HG02973 (cell line): ENCODE data around the gene PKMYT1.

Experiments
- ATAC-seq: cut with Tn5 transposase; IDR thresholded peaks from one replicate; pipeline ENCODE4 v1.9.1; 2021; ENCODE audit warnings: moderate library complexity; ENCODE audit not compliant: unreplicated experiment

Gene PKMYT1

DNA sequence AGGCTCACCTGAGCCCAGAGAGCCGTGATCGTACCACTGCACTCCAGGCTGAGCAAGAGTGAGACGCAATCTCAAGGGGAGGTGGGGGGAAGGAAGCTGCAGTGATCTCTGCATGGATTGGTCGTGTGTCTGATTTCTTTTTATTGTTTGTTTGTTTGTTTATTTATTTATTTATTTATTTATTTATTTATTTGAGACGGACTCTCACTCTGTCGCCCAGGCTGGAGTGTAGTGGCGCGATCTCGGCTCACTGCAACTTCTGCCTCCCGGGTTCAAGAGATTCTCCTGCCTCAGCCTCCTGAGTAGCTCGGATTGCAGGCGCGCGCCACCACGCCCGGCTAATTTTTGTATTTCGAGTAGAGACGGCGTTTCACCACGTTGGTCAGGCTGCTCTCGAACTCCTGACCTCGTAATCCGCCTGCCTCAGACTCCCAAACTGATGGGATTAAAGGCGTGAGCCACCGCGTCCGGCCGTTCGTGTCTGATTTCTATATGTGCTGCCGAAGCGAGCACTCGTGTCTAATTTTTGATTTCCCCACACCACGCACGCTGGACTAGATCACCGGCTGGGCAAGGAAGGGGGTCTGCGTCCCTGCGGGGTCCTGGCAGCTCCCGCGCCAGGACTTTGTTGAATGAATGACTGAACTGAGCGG is 39.5 kb upstream of the PKMYT1 start:
- no peak for ATAC-seq

DNA sequence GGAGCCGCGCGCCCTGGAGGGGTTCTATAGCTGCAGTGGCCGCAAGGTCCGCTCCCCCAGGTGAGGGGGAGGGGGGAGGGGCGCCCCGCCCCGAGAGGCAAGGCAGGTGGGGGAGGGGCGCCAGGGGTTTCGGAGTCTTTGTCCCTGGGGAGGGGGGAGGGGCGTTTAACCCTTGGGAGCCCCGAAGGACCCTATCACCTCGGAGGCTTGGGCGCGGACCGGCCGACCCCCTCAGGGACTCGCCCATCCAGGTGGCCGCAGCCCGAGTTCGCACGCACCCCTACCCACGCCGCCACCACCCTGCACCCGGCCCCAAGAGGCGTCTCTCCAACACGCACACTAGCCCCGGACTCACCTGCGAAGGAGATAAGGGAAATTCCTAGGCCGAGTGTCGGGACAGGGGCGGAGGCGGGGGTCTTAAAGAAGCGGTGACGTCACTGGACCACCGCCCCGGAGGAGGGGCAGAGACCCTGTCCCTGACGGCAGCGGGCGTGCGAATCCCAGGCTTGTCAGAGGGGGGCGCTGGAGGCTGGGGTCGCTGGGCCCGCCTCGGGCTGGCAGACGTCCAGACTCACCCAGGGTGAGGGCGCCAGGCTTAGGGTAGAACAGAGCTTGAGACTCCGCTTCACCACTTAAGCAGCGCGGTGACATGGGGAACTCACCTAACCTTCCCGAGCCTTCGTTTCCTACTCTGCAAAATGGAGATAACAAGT is 37.7 kb upstream of the PKMYT1 start, which contains the start of gene CLDN6:
Gene CLDN6 (minus strand): TSS at position 390 of the 713 bp plus-strand sequence. CDS start 2,162 bp downstream, outside the sequence.
- no peak for ATAC-seq

DNA sequence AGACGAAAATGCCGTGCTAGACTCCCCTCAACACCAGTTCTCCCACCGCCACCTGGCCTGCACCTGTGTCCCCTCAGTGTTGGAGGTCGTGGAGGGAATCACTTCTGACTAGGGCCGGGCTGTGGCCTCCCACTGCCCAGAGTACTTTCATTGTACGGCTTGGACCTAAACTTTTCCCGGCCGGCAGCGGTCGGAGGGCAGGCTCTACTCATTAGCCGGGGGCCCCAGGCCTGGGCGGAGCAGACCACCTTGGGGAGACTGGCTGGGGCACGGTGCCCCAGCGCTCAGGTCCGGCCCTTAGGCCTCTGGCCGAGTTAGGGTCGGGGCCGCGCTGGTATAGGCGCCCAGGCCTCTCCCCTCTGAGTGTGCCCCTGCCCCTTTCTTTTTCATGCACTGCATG is 37.1 kb upstream of the PKMYT1 start:
- no peak for ATAC-seq

DNA sequence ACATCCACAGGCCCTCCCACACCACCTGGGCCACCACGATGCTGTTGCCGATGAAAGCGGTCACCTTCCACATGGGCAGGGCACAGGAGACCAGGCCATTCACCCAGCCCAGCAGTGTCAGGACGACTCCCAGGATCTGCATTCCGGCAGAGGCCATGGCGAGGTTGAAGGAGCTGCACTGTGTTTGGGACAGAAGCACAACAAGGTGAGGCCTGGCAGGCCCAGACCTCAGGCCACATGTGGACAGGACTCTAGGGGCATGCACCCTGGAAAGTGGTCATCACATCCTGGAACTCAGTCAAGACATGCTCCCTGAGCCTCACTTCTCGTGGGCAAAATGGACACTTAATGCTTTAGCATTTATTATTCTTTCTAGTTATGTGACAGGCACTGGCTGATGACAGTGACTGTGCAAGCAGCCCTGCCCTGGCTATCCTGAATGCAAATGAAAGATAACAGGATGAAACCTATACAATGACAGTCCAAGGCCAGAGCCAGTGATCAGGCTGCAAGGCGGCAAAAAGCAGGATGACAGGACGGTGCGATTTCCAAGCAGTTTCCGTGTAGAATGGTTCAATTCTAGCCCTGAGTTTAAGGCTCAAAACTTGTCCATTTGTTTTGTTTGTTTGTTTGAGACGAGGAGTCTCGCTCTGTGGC is 35.7 kb upstream of the PKMYT1 start:
- no peak for ATAC-seq

DNA sequence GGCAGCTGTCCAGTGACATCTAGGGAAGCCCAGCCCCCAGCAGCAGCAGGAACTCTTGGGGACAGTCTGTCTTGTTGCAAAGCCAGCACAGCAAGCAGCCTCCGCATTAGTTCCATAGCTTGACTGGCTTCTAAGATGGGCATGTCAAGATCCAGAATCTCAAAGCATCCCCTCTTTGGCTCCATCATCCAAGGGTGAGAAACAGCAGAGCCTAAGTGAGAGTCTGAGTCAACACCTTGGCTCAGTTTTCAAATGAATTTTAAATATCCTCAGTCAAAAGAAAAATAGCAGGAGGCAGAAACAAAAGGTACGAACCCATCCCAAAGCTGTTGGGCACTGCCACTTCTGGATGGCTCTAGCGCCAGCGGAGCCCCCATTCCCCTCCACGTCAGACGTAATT is 34.7 kb upstream of the PKMYT1 start:
- no peak for ATAC-seq

DNA sequence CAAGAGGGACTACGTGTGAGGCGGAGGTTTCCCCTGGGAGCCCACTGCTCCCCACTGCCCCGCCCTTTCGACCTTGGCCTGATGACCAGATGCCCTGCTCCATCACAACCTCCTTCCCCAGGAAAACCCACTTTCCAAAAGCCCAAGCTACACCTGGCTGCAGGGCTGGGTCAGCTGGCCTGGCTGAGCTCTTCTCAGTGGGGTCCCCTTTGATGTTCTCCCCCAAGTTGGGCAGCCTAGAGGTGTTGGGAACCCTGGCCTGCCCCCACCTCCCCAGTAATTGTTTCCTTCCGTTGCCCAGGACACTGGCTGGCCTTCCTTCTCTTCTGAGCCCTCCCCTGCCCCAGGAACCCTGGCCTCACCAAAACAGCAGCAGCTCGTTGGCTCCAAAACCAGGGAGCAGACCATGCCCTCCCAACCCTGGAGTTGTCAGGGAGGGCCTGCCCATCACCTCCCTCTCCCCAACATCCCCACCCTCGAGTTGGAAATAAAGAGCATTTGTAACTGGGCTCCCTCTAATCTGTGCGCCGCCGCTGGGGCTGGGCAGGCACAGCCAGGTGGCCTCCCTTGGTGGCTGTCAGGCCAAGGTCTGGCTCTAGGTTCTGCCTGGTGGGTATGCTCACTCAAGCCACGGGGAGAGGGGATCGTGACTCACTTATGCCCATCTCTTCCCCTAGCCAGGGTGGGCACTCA is 33.9 kb upstream of the PKMYT1 start:
- no peak for ATAC-seq

DNA sequence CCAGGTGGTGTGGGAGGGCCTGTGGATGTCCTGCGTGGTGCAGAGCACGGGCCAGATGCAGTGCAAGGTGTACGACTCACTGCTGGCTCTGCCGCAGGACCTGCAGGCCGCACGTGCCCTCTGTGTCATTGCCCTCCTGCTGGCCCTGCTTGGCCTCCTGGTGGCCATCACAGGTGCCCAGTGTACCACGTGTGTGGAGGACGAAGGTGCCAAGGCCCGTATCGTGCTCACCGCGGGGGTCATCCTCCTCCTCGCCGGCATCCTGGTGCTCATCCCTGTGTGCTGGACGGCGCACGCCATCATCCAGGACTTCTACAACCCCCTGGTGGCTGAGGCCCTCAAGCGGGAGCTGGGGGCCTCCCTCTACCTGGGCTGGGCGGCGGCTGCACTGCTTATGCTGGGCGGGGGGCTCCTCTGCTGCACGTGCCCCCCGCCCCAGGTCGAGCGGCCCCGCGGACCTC is 33.3 kb upstream of the PKMYT1 start:
- no peak for ATAC-seq

DNA sequence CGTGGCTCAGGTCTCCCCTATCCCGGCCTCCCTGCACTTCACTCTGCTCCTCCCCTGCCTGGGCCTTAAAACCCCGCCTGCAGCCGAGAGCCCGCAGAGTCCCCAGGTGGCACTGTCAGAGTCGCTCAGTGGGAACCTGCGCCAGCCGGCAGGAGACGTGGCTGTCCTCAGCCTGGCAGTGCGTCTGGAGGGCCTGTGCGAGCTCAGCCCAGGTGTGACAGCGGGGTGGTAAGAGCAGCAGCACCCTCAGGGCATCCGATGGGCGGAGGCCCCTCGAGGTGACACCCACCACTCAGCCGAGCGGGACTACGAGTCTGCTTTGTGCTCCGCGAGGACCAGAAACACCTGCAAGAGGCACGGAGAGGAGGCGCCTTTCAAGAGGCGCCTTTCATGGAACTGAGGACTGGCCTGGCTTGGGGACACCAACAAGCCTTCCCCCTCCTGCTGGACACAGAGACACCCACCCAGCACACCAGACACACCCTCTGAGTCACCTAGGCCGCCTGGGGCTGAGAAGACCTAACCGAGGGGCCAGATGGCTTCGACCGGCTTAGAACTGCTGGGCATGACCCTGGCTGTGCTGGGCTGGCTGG is 32.7 kb upstream of the PKMYT1 start, which contains the start of gene CLDN9:
Gene CLDN9 (plus strand): TSS at position 96 of the 593 bp plus-strand sequence. CDS start 440 bp downstream, at position 536.
- no peak for ATAC-seq

DNA sequence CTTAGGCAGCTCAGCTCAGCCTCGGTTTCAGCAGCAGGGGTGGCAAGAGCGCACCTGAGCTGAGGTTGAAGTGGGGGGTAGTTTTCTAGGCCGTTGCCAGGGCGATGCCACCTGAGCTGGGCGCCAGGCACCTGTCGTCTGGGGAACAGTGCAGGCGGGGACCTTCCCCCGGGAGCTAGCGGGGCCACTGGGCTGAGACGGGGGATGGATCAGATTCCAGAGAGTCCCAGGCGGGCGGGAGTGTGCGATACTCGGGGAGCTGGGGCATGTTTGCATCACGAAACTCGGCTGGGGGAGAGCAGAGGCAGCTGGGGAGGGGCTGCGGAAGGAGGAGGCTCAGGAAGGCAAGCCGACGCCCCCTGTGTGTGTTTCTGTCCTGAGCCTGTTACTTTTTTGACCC is 32.0 kb upstream of the PKMYT1 start:
- ATAC-seq: no peak

DNA sequence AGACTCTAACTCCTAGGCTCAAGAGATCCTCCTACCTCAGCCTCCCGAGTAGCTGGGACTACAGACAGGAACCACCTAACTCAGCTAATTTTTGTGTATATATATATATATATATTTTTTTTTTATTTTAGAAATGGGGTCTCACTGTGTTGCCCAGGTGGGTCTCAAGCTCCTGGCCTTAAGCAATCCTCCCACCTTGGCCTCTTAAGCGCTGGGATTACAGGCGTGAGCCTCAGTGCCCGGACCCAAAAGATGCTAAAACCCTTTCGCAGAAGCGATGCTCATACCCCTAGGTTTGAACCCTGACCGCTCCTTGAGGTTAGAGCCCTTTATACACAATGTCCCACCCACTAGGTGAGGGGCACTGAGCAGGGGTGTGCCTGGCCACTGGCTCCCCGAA is 30.3 kb upstream of the PKMYT1 start:
- no peak for ATAC-seq

DNA sequence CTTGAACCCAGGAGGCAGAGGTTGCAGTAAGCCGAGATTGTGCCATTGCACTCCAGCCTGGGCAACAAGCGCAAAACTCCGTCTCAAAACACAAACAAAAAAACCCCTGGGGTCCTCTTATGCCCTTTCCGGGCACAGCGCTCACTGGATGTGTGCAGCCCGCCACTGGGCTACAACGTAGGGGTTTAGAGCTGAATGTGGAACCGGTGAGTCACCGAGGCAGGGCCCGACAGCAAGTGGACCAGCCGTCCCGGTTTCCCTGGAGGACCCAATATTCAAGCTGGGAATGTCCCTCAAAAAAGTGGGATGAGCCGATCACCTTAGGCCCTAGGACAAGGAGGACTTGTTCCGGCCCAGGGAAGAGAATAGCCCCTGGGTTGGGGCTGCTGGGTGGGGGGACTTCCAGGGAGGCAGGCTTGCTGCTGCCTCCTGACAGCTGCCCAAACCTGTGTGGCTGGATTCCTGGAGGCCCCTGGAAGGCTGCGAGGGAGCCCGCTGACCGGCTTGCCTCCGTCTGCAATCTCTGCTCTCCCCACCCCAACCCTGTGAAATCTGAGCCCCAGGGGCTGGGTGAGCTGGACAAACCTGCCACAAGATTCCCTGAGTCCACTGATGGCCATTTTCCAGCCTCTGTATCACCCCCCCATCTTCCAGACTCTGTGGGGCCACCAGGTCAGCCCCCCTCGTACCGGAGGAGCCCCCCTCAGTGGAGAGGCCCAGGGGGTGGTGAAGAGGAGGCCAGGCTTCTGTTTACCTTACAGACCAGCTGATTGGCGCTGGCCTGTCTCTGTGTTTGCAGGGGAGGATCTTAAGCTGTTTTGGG is 29.5 kb upstream of the PKMYT1 start:
- ATAC-seq: no peak

DNA sequence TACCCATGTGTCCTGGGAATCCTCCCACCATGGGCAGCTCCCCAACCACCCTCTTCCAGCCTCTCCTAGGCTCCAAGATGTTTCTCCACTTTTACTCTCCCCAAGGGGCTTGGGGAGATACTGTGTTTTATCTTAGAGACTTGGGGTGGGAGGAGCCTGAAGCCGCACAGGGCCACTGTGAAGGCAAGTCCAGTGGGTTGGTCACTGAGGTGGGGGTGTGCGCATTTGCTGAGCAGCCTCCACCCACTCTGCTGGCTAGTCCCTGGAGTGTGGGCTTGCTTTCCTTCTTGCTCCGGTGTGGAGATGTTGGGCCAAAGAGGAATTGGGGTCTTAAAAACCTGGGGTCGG is 28.4 kb upstream of the PKMYT1 start:
- no peak for ATAC-seq

DNA sequence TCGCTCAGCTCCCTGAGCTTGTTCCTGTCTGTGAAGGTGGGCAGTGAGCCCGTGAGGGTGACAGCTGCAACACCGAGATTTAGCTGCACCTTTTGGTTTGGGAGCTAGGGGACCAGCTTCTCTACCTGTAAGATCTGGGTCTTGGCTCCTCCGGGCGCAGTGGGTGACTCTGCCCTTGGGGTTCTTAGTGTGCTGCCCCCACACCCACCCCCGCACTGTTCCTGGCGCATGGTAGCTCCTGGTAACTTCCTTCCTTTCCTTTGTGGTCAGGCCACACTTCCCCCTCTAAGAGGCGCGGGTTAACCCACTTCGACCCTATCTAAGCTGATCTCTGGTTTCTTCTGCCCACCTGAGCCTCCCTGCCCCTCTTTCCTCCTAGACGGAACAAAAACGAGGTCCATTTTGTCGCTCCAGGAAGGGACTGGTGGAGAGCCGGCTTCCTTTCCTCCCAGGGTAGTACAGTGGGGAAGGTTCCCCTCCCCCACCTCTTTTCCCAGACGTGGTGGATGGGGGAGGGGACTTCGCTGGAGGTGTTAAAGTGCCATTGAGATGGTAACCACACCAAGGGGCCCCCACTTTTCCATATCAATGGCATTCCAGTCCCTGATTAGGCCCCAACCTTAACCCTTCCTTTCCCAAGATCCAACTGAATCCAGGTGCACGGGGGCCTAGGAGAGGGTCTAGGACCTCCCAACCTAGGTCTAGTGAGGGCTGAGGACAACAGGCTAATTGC is 27.9 kb upstream of the PKMYT1 start:
- no peak for ATAC-seq

DNA sequence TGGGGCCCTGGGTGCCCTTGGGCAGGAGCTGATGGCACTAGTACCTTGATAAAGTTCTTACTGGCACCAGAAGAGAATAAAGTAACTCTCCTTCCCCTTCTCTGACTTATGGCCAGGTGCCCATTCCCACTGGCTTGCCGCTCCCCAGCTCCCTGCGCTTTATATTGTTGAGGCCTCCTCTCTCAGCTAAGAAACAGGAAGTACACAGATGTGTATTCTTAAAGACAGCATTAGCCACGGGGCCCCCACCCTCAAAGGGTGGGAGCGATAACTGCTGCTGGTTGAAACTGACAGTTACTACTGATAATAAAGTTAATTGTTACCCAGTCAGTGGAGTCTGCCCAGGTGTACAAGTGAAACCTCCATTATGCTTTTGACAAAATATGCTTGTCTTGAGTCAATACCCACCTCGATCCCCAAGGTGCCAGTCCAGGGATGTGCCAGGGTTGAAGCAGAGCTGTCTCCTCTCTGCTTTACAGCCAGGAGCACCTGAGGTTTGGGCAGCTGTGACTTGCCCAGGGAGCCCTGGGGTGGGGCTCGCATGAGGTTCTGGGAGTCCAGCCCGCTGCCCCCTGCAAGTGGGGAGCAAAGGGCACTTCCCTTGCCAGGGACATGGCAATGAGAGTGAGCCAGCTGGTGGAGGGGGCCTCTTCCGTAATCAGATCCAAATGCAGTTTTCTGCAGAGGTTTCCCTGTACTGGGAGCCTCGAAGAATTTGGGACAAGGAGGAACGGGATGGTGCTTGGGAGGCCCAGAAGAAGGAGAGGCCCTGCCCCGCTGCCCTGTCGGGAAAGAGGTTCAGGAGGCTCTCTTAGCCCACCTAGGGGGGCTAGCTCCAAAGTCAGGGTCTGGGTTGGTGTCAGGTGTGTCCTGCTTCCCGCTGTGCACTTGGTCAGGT is 27.1 kb upstream of the PKMYT1 start:
- ATAC-seq: no peak

DNA sequence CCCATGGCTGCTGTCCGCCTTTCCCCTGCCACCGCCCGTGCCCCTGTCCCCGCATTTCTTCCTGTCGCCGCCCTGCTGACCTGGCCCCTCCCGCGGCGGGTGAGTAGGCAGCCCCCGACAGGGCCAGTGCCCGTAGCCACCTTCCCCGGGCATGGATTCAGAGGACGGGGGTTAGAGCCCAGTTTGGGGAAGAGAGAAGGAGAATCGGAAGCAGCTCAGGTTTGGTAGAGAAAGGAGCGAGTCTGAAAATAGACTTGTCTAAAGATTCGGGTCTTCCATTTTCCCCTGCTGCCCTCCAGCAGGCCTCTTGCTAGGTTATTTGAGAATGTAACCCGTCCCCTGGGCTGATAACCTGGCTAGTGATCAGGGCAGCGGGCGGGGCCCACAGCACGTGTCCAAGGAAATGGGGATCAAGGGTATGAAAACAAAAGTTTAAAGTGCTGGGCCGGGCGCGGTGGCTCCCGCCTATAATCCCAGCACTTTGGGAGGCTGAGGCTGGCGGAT is 24.6 kb upstream of the PKMYT1 start:
- ATAC-seq: no peak

DNA sequence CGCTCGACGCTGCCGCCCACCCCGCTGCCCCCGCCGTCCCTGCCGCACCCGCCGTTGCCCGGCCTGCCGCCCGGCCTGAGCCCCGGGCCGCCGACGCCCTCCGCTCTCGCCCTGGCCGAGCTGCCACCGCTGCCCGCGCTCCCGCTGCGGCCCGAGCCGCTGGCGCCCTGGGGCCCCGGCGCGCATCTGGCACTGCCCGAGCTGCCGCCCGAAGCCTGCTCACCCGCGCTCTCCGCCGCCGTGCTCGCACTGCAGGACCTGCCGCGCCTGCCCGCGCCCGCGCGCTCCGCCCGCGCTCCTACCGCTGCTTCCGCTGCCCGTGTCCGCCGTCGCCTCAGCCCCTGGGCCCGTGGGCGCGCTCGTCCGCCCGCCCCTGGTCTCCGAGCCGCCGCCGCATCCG is 24.1 kb upstream of the PKMYT1 start:
- ATAC-seq: peak; percentile 11

DNA sequence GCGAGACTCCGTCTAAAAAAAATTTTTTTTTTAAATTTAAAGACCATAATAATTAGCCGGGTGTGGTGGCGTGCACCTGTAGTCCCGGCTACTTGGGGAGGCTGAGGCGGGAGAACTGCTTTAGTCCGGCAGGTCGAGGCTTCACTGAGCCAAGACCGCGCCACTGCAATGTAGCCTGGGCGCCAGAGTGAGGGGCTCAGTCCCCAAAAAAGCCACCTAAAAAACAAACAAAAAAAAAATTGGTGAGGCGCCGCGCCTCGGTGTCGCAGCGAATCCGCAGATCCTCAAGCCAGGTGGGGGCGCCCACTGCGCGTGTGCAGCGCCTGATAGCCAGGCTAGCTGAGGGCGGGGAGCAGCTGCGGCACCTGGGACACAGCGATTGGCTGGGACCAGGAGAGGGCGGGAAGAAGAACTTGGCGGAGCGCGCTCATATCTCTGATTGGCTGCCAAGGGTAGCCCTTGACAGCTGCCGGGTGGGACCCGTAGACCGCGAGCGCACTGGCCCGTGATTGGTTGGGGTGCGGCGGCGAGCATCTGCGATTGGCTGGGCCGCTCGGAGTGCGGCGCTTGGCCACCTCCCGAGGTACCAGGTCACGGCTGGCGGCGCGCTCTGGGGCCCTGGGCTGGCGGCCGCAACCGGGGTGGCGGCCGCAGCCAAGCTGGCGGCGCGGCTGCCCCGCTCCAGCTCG is 23.5 kb upstream of the PKMYT1 start:
- peak; percentile 84 for ATAC-seq

DNA sequence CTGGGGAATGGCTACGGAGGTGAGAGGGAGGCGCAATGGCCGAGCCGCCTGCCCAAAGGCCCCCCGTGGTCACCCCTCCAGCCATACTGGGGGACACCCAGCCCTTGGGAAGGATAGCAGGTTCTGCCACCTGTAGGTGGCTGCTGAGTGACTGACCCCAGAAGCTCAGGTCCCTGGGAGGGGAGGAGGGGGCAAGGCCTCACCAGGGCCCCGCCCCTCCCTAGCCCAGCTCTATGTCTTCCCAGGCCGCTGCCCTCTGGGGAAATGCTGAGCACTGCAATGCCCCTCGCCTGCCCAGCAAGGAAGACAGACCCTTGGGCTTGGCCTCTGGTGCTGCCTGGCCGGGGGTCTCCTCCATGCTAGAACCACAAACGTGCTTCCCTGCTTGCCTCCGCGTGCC is 21.1 kb upstream of the PKMYT1 start:
- no peak for ATAC-seq
